Gastroesophageal sphincter (tissue), 4 donors: ENCODE results near the gene HCRT. TPM values are rescaled to one million over a fixed set of nuclear protein-coding genes. Genes with fewer than 3 reads are reported as not detected.

ENCODE experiments used
- ATAC-seq: fragments of 150-250 bp; one replicate; pipeline ENCODE4 v1.9.1; 2016; ENCODE audit warnings: mild to moderate bottlenecking, moderate library complexity
- H3K27ac ChIP-seq, 4 donors: fragments of 200-600 bp; sonication (generic) in 3 of 4; 1 replicate in 3 of 4; 2 replicates in 1 of 4; pipeline ENCODE4 v1.5.1; 2016 to 2019
- H3K27me3 ChIP-seq: fragments of 200-600 bp; sonication (generic); one replicate; pipeline ENCODE4 v1.5.1; 2019
- H3K36me3 ChIP-seq, 2 donors: fragments of 200-600 bp; sonication (generic); one replicate each; pipeline ENCODE4 v1.5.1; 2019; ENCODE audit warnings: control low read depth in 1 of 2
- H3K4me1 ChIP-seq, 3 donors: fragments of 200-600 bp; sonication (generic); 1 replicate in 2 of 3; 2 replicates in 1 of 3; pipeline ENCODE4 v1.5.1; 2016 to 2019; ENCODE audit warnings: control low read depth in 2 of 3
- H3K4me3 ChIP-seq, 2 donors: fragments of 200-600 bp; sonication (generic); one replicate each; pipeline ENCODE4 v1.5.1; 2019; ENCODE audit warnings: mild to moderate bottlenecking in 1 of 2, moderate library complexity in 1 of 2
- H3K9me3 ChIP-seq, 3 donors: fragments of 200-600 bp; sonication (generic); one replicate each; pipeline ENCODE4 v1.5.1; 2017 to 2019; ENCODE audit warnings: control low read depth in 2 of 3
- EP300 ChIP-seq: sonication (generic); formaldehyde crosslinking; IDR thresholded peaks from one replicate; pipeline ENCODE4 v1.6.1; 2017; ENCODE audit warnings: antibody characterized with exemption, mild to moderate bottlenecking
- POLR2A ChIP-seq, 2 donors: fragments of 450-650 bp; IDR thresholded peaks; one replicate each; pipeline ENCODE4 v1.6.1; 2017; ENCODE audit warnings: antibody characterized with exemption in 2 of 2, mild to moderate bottlenecking in 2 of 2, moderate library complexity in 1 of 2
- POLR2AphosphoS5 ChIP-seq: sonication (generic); formaldehyde crosslinking; IDR thresholded peaks from one replicate; pipeline ENCODE4 v1.6.1; 2017; ENCODE audit warnings: antibody characterized with exemption
- WGBS, 2 donors: methylation state at CpG; one replicate each; pipeline ENCODE4 v1.1.5; 2018; ENCODE audit warnings: low coverage in 1 of 2; 5-methylcytosine and 5-hydroxymethylcytosine counted together
- total RNA-seq, 4 donors: library from RNA; depleted of rRNA; stranded (reverse); fragments of >200 nt; gene quantifications; one replicate each; pipeline ENCODE4 v1.1.0, GENCODE V29; 2016
- TF ChIP-seq, protein P1 (sequence below), 4 experiments: fragments of 200-600 bp in 2 of 4; fragments of 450-650 bp in 2 of 4; sonication (generic) in 1 of 4; IDR thresholded peaks; one replicate each; pipeline ENCODE4 v1.5.1; 2017 to 2019; ENCODE audit warnings: antibody characterized with exemption in 4 of 4, mild to moderate bottlenecking in 2 of 4, moderate library complexity in 2 of 4

Gene HCRT
- total RNA-seq, 4 donors from 2014 or later, result not detected

DNA sequence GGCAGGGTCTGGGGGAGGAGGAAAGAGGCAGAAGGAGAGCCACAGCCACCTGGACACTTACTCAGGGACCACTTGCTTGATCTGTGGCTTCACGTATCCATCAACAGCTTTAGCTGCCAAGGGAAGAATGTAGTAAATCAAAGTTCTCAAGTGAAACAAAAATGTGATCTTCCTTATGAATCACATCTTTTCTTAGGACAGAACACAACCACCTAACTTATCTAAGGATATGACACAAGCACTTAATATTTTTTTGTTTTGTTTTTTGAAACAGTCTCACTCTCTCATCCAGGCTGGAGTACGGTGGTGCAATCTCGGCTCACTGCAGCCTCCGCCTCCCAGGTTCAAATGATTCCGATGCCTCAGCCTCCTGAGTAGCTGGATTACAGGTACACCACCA, 17.4 kb upstream of the HCRT start:
- Histone ChIP-seq H3K27ac (peak overlapping the region in 1 of 4 donors; percentile 38), H3K27me3 (no peaks in the 10 kb centered on the region), H3K4me1 (no peaks in the 10 kb centered on the region), H3K9me3 (no peaks in the 10 kb centered on the region), H3K36me3 (peaks cover 0 to 91% of the 10 kb centered on the region in 2 donors), H3K4me3 (no peak overlapping the region)
- WGBS, 2 donors, result 92 to 100% methylated on average over 2 to 5 of the region's 5 CpGs
- no peak for TF ChIP-seq POLR2AphosphoS5
- no peak for TF ChIP-seq EP300
- TF ChIP-seq POLR2A (IDR thresholded peaks at IDR 0.05), result no peak
- TF ChIP-seq, protein P1, sequence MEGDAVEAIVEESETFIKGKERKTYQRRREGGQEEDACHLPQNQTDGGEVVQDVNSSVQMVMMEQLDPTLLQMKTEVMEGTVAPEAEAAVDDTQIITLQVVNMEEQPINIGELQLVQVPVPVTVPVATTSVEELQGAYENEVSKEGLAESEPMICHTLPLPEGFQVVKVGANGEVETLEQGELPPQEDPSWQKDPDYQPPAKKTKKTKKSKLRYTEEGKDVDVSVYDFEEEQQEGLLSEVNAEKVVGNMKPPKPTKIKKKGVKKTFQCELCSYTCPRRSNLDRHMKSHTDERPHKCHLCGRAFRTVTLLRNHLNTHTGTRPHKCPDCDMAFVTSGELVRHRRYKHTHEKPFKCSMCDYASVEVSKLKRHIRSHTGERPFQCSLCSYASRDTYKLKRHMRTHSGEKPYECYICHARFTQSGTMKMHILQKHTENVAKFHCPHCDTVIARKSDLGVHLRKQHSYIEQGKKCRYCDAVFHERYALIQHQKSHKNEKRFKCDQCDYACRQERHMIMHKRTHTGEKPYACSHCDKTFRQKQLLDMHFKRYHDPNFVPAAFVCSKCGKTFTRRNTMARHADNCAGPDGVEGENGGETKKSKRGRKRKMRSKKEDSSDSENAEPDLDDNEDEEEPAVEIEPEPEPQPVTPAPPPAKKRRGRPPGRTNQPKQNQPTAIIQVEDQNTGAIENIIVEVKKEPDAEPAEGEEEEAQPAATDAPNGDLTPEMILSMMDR (IDR thresholded peaks at IDR 0.05), result no peak
- ATAC-seq, result no peak

GRCh38 chr17:42202159-42202558, 16.9 kb upstream of the HCRT start:
- H3K9me3 ChIP-seq, result no peaks in the 10 kb centered on the region
- TF ChIP-seq, protein P1 (IDR thresholded peaks at IDR 0.05), result no peak
- no peak for TF ChIP-seq POLR2A (IDR thresholded peaks at IDR 0.05)
- TF ChIP-seq POLR2AphosphoS5, result no peak
- no peak for TF ChIP-seq EP300

GRCh38 chr17:42201458-42201772, 16.2 kb upstream of the HCRT start:
- no peak for ATAC-seq
- Histone ChIP-seq H3K9me3 (no peaks in the 10 kb centered on the region), H3K4me1 (no peaks in the 10 kb centered on the region), H3K27me3 (no peaks in the 10 kb centered on the region), H3K4me3 (no peak overlapping the region), H3K27ac (no peak overlapping the region), H3K36me3 (peaks cover 0 to 78% of the 10 kb centered on the region in 2 donors)
- WGBS, 2 donors, result 82 to 87% methylated on average over 5 to 9 of the region's 10 CpGs
- TF ChIP-seq POLR2AphosphoS5 (no peak), POLR2A (IDR thresholded peaks at IDR 0.05) (no peak)
- TF ChIP-seq, protein P1 (IDR thresholded peaks at IDR 0.05), result no peak

More at GRCh38 chr17:42202159-42202558, 16.9 kb upstream of the HCRT start:
- Histone ChIP-seq H3K4me3 (no peak overlapping the region), H3K27ac (peak overlapping the region in 2 of 4 donors; percentile 23 to 38), H3K4me1 (no peaks in the 10 kb centered on the region), H3K27me3 (no peaks in the 10 kb centered on the region), H3K36me3 (peaks cover 0 to 86% of the 10 kb centered on the region in 2 donors)
- no peak for ATAC-seq
- WGBS, 2 donors, result no CpG with 5 or more reads among the region's 6 CpGs

GRCh38 chr17:42200706-42201457, 15.6 kb upstream of the HCRT start:
- Histone ChIP-seq H3K36me3 (peaks cover 0 to 73% of the 10 kb centered on the region in 2 donors), H3K4me1 (no peaks in the 10 kb centered on the region), H3K9me3 (no peaks in the 10 kb centered on the region), H3K4me3 (no peak overlapping the region), H3K27ac (no peak overlapping the region), H3K27me3 (no peaks in the 10 kb centered on the region)
- WGBS, 2 donors, result 40 to 76% methylated on average over 6 to 13 of the region's 14 CpGs
- TF ChIP-seq POLR2AphosphoS5 (no peak), EP300 (no peak), POLR2A (IDR thresholded peaks at IDR 0.05) (no peak)
- TF ChIP-seq, protein P1 (IDR thresholded peaks at IDR 0.05), result no peak
- ATAC-seq, result peak; percentile 36

- peak overlapping the region in 1 of 4 donors; percentile 31 for H3K27ac ChIP-seq
- TF ChIP-seq POLR2AphosphoS5 (no peak), EP300 (no peak), POLR2A (IDR thresholded peaks at IDR 0.05) (no peak)
- TF ChIP-seq, protein P1 (IDR thresholded peaks at IDR 0.05), result no peak
Measured at GRCh38 chr17:42199416-42200011, 14.3 kb upstream of the HCRT start.

More at GRCh38 chr17:42199416-42200011, 14.3 kb upstream of the HCRT start:
- Histone ChIP-seq H3K4me3 (no peak overlapping the region), H3K9me3 (no peaks in the 10 kb centered on the region), H3K27me3 (no peaks in the 10 kb centered on the region), H3K4me1 (peaks cover 0 to 4% (median 3%) of the 10 kb centered on the region in 3 donors), H3K36me3 (peaks cover 0 to 59% of the 10 kb centered on the region in 2 donors)
- no peak for ATAC-seq
- 64 to 80% methylated on average over 4 to 7 of the region's 12 CpGs for WGBS, 2 donors
